A172 (cell line): ENCODE data around the gene PLCB4. TPM values are rescaled to one million over a fixed set of nuclear protein-coding genes. Genes with fewer than 3 reads are reported as not detected.

Source experiments
- DNase-seq: peaks from one replicate; pipeline ENCODE4 v3.0.0-alpha.2; 2015; ENCODE audit warnings: low spot score
- total RNA-seq: library from RNA; depleted of rRNA; stranded (reverse); fragments of >200 nt; shearing (Covaris generic); gene quantifications from 2 replicates; pipeline ENCODE4 v1.2.3, GENCODE V29; 2014

PLCB4 gene
- total RNA-seq, 1 experiment from 2014 or later: 22.7 TPM

DNA sequence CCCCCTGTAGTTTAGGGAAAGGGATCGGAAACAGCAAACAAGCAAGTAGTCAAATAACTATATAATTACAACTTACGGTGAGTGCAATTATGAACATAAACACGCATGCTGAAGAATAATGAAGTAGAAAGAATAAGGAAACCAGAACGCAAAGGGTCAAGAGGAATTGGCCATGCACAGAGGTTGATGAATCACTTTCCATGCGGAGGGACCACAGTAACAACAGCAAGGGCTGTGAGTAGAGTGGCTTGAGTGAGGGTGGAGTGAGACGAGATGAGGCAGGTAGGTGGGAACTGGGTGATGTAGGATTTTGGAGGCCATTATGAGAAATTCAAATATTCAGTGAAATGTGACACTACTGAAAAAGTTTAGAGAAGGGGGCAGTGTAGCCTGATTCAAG, 333.3 kb downstream of the PLCB4 start:
- DNase-seq: no peak

DNA sequence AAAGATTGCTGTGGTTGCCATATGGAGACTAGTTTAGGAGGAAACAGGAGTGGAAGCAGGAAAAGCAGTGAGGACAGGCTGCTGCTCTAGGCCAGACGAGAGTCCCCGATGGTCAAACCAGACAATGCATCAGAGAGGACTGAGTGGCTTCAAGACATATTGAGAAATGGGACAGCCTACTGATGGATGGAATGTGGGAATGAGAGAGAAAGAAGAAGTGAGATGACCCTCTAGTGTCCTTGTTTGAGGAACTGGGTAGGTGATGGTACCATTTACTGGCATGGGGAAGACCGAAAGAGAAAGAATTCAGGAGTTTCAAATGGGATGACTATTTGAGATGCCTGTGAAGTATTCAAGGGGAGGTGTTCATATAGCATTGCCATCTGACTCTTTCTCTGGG, 333.7 kb downstream of the PLCB4 start:
- no peak for DNase-seq

DNA sequence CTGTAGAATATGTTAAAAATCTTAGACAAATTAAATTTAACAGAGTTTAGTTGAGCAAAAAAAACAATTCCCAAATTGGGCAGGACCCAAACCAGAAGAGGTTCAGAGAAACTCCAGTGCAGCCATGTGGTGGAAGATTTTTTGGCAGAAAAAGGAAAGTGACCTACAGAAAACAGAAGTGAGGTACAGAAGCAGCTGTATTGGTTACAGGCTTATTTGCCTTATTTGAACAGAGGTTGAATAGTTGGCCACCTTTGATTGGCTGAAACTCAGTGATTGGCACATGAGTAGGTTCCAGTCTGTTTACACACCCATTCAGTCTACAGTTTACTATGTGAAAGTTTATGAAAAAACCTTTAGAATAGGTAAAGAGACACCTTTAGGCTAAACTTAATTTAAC, 334.6 kb downstream of the PLCB4 start:
- DNase-seq: no peak

DNA sequence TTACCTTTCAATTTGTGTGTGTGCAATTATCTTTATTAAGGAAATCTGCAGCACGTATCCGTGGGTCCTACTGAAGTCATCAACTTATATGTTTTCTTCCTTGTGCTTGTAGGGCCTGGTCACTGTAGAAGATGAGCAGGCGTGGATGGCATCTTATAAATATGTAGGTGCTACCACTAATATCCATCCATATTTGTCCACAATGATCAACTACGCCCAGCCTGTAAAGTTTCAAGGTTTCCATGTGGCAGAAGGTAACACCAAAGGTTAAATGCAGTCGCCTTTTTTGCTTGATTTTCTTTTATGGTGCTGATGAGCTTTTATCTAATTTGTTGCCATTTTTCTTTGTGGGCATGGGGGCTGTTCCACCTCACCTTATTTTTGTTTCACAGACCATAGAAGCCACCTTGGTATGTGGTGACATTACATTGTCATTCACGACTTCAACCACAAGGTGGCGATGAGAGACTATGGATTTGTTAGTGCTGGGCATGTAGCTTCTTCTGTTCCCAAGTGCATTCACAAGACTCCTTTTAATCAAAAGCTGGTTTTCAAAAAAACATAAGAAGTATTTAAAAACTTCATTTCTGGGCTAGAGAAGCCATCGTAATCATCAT, 339.0 kb downstream of the PLCB4 start:
- DNase-seq: peak; percentile 60

DNA sequence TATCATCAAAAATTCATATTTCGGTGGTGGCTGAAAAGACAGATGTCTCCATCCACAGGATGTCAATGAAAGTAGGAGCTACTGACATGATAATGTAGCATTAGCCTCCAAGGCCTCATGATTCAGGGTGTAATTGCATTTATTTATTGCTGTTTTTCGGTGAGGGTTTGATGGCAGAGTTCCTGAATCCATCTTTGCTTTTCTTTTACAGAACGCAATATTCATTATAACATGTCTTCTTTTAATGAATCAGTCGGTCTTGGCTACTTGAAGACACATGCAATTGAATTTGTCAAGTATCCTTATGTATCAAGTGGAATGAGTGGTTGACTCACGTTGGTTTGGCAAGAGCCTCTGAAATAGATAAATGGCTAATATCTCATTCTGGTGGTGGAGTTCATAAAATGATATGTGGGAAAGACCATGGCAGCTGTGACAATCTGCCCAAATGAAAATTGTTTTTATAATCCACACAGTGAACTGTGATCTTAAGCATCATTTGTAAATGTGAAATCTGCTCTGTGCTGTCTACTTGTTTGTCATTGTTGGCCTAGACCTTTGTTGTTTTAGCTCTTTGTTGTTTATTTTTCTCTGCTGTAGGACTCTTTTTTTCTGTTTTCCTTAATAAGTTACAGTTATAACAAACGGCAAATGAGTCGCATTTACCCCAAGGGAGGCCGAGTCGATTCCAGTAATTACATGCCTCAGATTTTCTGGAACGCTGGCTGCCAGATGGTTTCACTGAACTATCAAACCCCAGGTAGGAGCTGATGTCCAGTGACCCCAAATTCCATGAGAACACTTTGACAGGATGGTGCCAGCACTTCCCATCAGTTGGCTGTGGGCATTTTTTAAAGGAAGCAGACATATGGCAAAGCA, 339.8 kb downstream of the PLCB4 start:
- no peak for DNase-seq

DNA sequence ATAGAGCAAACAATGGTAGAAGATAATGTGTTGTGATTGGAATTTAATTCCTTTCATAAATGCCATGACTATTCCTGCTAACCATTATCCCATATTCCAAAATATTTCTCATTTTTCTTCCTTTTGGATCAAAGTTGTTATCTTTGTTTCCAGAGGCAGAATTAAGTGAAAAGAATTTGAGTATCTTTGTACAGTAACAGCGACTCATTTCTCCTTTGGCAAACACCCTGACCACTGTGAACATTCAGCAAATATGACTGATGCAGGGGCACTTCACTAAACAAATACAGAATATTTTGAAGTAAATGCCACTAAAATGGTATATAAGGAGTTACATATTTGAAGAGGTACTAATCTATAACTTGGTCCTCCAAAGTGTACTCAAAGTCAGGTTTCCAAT, 340.5 kb downstream of the PLCB4 start:
- no peak for DNase-seq

DNA sequence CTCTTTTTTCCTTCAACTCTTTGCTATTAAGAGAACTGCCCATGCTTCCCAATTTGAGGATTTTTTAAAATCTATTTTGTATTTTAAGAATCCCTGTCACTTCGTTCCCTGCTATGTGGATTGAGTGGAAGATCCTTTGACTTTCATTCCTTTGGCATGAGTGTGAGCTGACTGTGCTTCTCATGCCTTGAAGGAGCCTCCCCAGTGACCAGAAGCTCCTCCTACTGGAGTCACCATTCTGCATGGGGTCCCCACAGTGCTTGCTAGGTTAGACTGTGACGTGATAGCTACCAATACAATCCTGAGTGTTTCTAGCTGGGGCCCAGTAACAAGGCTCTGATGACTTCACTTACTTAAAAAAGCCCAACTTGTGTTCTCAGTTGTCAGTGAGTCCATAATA, 341.1 kb downstream of the PLCB4 start:
- peak; percentile 65 for DNase-seq

DNA sequence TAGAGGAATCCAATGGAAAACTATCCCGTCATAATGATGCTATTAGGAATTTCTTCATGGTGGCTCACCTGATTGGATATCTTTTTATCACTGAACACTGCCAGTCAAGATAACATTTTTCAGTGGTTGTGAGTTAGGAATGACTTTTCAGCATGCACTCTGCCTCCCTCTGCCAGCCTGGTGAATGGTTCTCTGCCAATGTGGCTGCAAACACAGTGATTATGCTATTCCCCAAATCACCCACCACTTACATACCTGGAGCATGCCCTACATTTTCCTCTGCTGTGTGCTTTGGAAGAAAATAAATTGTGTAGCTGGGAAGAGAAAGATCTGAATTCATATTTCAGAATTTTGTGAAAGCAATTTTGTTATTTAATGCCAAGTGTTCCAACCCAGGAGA, 342.9 kb downstream of the PLCB4 start:
- DNase-seq: no peak

DNA sequence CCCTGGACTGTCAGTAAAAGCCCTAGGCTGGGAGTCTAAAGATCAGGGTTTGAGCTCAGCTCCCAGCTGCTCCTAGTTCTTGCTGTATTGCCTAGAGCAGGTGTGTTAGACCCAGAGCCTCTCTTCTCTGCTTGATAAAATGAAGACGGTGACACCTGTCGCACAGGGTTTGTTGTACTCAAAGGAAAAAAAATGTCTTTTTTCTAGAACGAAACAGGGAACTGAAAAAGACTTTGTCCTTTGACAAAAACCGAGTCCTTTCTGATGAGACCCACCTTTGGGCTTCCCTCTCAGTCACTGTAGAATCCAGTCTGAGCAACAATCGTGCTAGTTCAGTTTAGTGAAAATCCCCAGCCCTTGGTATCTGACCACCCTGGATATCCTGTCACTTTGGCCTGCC, 343.4 kb downstream of the PLCB4 start:
- no peak for DNase-seq

DNA sequence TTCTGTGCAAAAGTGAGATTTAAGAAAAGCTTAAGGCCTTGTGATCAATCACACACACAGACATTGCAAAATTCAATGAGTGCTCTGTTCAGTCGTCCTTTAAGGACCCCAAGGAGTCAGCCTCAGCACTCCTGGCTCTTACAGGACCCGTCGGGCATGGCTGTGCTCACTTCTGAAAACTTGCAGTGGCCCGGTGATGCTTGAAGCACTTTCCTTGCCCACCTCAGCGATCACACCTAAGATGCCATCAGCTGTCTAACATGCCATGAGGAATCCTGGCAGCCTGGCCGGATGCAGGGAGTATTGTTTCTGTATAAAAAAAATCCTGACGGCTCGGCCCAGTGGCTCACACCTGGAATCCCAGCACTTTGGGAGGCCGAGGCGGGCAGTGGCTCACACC, 344.1 kb downstream of the PLCB4 start:
- DNase-seq: no peak

DNA sequence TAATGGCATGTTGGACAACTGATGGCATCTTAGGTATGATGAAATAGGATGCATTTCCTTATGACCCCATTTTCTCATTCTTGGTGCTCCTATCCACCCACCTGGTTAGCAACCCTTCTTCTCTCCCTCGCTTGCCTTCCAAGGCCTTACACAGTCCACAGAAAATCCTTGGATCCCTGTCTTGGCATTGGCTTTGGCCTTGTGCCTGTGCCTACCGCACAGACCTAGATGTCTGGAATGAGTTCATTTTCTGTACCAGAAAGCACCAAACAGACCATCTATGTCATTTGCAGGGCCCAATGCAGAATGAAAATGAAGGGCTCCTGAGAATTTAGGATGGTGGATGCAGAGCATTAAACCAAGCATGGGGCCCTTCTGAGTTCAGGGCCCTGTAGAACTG, 346.5 kb downstream of the PLCB4 start:
- DNase-seq: no peak

DNA sequence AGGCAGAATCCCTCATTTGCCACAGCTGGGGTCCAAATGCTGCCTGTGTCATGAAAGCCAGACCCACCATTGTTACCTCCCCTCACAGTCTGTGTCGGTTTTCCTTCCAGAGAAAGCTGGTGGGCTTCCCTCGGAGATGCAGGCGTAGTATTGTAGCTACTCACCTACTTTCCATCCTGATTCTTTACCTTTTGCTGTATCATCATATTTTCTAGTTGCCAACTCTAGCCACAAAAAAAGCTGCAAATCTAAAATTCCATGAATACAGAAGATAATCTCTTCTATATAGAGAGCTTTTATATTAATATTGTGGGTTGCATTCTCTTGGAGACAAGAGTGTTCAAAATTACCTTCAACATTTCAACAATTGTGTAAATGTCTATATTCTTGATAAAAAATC, 347.5 kb downstream of the PLCB4 start:
- no peak for DNase-seq

DNA sequence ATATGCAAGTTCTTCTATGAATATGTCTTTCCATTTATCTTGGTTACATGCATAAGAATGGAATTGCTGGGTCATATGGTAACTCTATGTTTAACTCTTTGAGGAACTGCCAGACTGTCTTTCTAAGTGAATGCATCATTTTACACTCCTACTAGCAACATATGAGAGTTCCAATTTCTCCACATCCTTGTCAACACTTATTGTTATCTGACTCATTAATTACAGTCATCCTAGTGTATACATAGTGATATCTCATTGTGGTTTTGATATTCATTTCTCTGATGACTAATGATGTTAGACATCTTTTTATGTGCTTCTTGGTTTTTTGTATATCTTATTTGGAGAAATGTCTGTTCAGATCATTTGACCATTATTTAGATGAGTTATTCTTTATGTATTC, 348.8 kb downstream of the PLCB4 start:
- peak; percentile 44 for DNase-seq

DNA sequence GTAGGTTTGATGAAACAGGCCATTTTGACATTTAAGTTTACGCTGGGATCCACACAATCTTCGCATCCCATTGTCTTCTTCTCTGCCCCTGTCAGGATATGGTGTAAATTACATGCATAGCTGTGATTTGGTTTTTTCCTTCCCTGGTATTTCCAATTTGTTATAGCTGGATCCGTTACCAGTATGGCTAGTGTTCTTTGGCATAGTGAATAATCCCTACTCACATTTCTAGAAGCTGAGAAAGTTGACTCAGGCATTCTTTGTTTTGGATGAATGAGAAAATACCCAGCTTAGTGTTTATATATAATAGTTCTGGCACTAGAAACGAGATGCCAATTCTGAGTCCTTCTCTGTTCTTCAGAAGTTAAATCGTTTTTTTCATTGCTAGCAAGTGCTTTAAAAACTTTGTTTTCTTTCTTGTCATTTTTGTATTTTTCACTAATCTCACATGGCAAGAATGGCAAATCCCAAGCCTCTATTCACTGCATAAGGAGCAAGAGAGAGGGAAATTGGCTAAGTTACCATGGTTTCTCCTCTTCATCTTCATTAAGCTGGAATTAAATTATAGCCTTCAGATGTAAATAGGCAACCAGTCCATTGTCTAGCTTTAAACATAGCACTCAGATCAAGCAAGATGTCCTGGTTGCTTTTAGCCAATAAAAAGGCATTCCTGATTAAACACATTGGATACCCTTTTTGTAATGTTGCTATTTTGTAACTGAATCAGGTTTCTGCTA, 353.6 kb downstream of the PLCB4 start:
- DNase-seq: no peak

DNA sequence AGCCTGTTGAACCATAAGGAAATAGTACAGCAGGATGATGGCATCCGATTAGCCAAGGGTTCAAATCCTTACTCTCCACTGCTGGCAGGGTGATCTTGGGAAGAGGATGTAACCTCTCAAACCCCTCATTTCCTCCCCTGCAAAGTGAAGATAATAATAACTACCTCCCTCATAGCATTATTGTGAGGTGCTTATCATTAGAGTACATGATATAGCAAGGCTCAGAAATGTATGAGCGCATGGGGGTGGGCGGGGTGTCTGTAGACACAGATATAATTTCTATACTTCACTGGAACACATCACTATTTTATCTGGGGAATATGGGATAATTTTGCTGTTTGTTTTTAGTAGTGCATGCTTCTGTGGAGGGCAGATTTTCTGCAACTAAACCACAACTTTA, 355.7 kb downstream of the PLCB4 start:
- DNase-seq: no peak

DNA sequence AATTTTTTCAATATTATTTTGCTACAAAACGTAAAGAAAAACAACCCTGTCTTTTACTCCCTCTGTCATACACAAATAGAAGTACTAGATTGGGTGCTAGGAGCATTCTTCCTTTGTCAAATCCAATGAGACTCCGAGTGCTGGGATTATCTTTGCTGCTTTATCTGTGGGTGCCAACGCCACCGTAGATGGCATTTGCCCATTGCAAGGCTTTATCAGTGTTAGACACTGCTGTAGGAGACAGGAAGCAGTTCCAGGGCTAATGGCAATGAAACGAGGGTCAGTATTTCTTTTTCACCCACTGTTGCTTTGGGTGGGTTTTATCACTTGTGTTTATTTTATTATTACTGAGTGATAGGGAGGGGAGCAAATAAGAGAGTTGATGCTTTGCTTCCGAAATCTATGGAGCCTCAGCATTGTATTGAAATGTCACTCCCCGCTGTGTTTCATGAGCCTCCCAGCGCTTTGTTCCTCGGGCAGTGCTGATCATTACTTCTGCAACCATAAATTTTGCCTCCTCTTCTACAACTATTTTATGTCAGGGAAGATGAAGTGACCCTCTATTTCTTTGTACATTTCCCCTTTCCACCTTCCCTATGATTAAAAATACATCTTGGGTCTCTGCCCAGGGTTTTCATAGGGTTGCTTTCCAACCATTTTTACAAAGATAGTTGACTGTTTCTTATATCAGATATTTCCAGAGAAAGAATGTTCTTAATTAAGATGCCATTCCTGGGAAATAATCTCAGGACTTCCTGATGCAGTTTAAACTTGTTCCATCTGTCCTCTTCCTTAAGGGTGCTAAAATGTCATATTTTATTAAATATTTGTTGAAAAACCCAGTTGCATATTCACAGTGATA, 358.8 kb downstream of the PLCB4 start:
- no peak for DNase-seq

DNA sequence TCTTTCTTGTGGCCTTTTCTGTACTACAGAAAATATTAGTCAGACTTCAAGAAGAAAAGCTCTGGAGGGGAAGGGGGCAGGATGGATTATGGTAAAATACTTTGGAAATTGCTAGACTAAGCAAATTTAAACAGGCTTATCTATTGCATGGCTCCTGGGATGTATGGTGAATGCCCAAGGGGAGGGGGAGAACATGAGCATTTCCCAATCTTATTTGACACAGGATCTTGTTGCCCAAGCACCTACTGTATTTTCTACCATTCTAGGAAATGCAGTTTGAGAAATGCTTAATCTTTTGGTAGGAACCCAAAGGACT, 359.4 kb downstream of the PLCB4 start:
- no peak for DNase-seq

DNA sequence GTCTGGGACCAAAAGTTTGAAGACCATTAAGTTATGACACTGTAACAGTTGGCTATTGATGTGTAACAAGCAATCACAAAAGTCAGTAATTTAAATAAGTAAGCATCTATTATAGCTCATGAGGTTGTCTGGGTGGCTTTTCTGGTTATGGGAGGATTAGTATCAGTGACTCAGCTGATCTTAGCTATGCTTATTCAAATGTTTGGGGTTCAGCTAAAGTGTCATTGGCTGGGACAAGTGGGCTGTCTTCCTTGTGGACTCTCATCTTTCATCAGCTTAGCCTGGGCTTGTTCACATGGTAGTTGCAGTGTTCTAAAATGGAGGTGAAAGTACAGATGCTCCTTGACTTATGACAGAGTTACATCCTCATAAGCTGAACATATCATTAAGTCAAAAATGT, 370.9 kb downstream of the PLCB4 start:
- no peak for DNase-seq

DNA sequence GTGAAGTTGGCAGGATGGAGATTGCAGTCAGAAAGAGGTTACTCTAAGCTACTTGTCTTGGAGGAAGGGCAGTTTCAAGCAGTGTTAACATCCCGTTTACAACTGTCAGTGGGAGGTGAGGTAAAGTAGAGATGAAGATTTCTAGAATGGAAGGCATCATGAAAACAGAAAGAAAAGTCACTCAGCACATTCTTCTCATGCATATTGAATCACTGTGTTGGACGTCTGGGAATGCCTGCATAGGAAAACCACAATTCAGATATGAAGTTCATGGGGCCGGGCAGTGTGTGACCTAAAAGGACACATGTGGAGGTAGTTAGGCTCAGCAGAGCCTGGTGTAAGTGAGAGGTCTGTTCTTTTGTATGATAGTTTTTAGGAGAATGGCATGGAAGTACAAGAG, 372.0 kb downstream of the PLCB4 start:
- DNase-seq: no peak

DNA sequence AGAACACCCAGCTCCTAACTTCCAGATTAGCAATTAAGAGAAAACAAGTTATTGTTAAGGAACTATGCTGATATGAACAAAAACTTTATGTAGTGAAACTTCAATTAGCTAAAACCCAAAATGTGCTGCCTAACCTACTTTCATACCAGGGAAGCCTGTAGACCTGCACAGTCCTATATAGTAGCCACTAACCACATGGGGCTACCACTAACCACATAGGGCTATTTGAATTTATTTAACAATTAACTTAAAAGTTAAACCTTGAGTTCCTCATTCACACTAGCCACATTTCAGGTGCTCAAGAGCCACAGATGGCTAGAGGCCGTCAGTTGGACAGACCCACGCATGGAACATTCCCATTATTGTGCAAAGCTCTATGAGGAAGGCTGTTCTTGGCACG, 373.1 kb downstream of the PLCB4 start:
- no peak for DNase-seq

DNA sequence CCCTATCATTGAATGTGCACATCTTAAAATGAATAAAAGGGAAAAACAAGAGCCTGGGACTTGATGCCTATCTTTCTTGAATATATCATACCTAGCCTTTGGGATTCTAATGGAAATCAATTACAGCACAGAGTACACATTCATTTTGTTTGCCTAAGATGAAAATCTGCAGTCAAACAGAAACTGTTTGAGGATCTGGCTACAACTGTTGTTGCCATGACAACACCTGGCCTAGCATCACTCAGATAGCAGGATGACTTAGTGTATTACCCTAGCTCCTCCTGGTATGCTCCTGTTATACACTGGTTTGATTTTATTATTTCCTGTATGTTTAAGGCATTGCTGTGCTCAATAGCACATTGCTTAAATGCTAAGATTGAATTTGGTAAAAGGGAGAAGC, 374.0 kb downstream of the PLCB4 start:
- DNase-seq: no peak

DNA sequence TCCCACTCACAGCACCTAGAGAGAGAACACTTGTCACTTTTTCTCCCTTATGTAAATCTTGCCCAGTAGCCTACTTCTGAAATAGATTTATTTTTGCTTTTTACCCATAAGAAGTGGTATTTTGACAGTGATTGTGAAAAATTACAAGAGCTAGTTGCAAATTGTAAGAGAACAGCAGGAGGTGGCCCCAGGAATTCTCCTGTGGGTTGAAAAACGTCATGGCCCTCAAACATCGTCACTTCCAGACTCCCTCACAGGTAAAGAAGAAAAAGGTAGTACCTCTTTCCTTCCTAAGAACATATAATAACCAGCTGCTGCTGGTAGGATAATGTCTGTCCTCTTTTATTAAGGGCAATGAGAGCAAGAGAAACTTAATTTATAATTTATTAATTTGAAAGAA, 376.0 kb downstream of the PLCB4 start:
- DNase-seq: no peak
